H9 (cell line): ENCODE measurements around the gene CDYL2. TPM values are rescaled to one million over a fixed set of nuclear protein-coding genes. Genes with fewer than 3 reads are reported as not detected.

Source experiments
- DNase-seq: peaks from one replicate; pipeline ENCODE4 v3.0.0-alpha.2; 2017
- H2AFZ ChIP-seq: one replicate; pipeline ENCODE4 v1.6.1; 2013; ENCODE audit warnings: mild to moderate bottlenecking, low read length, control low read depth, moderate library complexity
- H2AK5ac ChIP-seq: 2 replicates; pipeline ENCODE4 v1.6.1; 2013; ENCODE audit warnings: low read length, control low read depth, mixed read lengths; ENCODE audit not compliant: insufficient read length
- H2BK120ac ChIP-seq: one replicate; pipeline ENCODE4 v1.6.1; 2013; ENCODE audit warnings: low read depth, mild to moderate bottlenecking, low read length, control low read depth, inconsistent platforms; ENCODE audit not compliant: poor library complexity, severe bottlenecking
- H2BK12ac ChIP-seq: 2 replicates; pipeline ENCODE4 v1.6.1; 2013; ENCODE audit warnings: low read length, control low read depth, mixed read lengths, low read depth; ENCODE audit not compliant: insufficient read length
- H2BK15ac ChIP-seq: 2 replicates; pipeline ENCODE4 v1.6.1; 2013; ENCODE audit warnings: low read depth, low read length, control low read depth
- H2BK20ac ChIP-seq: one replicate; pipeline ENCODE4 v1.6.1; 2013; ENCODE audit warnings: low read depth, mild to moderate bottlenecking, low read length, control low read depth, inconsistent platforms; ENCODE audit not compliant: poor library complexity, severe bottlenecking
- H2BK5ac ChIP-seq: 2 replicates; pipeline ENCODE4 v1.6.1; 2013; ENCODE audit warnings: low read length, control low read depth, mixed read lengths; ENCODE audit not compliant: insufficient read length
- H3K14ac ChIP-seq: 2 replicates; pipeline ENCODE4 v1.6.1; 2013; ENCODE audit warnings: low read length, control low read depth; ENCODE audit not compliant: insufficient read depth
- H3K18ac ChIP-seq: 2 replicates; pipeline ENCODE4 v1.6.1; 2013; ENCODE audit warnings: low read depth, mild to moderate bottlenecking, mixed read lengths, low read length, control low read depth; ENCODE audit not compliant: insufficient read length
- H3K23ac ChIP-seq: 2 replicates; pipeline ENCODE4 v1.6.1; 2013; ENCODE audit warnings: low read length, control low read depth, mixed read lengths, low read depth; ENCODE audit not compliant: insufficient read length
- H3K23me2 ChIP-seq: 2 replicates; pipeline ENCODE4 v1.6.1; 2013; ENCODE audit warnings: low read depth, mild to moderate bottlenecking, mixed read lengths, low read length, control low read depth; ENCODE audit not compliant: insufficient read length, poor library complexity, severe bottlenecking
- H3K27ac ChIP-seq: 2 replicates; pipeline ENCODE4 v1.5.1; 2013; ENCODE audit warnings: low read length, control low read depth, mixed read lengths, low read depth; ENCODE audit not compliant: insufficient read length
- H3K27me3 ChIP-seq: 2 replicates; pipeline ENCODE4 v1.6.1; 2013; ENCODE audit warnings: low read length, control low read depth, inconsistent platforms; ENCODE audit not compliant: insufficient read depth
- H3K4ac ChIP-seq: 2 replicates; pipeline ENCODE4 v1.6.1; 2013; ENCODE audit warnings: low read depth, mild to moderate bottlenecking, control low read depth, inconsistent platforms, low read length, moderate library complexity
- H3K4me1 ChIP-seq: 2 replicates; pipeline ENCODE4 v1.6.1; 2013; ENCODE audit warnings: low read length, control low read depth, inconsistent platforms; ENCODE audit not compliant: insufficient read depth
- H3K4me2 ChIP-seq: 2 replicates; pipeline ENCODE4 v1.6.1; 2013; ENCODE audit warnings: low read length, control low read depth, mixed read lengths; ENCODE audit not compliant: insufficient read length, insufficient read depth
- H3K56ac ChIP-seq: 2 replicates; pipeline ENCODE4 v1.6.1; 2013; ENCODE audit warnings: low read depth, mild to moderate bottlenecking, mixed read lengths, low read length, control low read depth; ENCODE audit not compliant: insufficient read length
- H3K79me1 ChIP-seq: 2 replicates; pipeline ENCODE4 v1.6.1; 2013; ENCODE audit warnings: low read depth, mild to moderate bottlenecking, moderate library complexity, low read length, control low read depth, inconsistent platforms; ENCODE audit not compliant: insufficient read depth, poor library complexity, severe bottlenecking
- H3K79me2 ChIP-seq: 2 replicates; pipeline ENCODE4 v1.6.1; 2013; ENCODE audit warnings: low read length, control low read depth, inconsistent platforms; ENCODE audit not compliant: insufficient read depth
- H3K9ac ChIP-seq: 2 replicates; pipeline ENCODE4 v1.6.1; 2013; ENCODE audit warnings: low read length, control low read depth, mixed read lengths; ENCODE audit not compliant: insufficient read length; ENCODE audit errors: extremely low read depth
- H3K9me3 ChIP-seq: one replicate; pipeline ENCODE4 v1.6.1; 2013; ENCODE audit warnings: low read depth, low read length, inconsistent platforms; ENCODE audit not compliant: control insufficient read depth
- H3T11ph ChIP-seq: one replicate; pipeline ENCODE4 v1.6.1; 2013; ENCODE audit warnings: mild to moderate bottlenecking, low read length, control low read depth, inconsistent platforms
- H4K20me1 ChIP-seq: one replicate; pipeline ENCODE4 v1.6.1; 2013; ENCODE audit not compliant: control insufficient read depth, insufficient read length, insufficient read depth
- H4K5ac ChIP-seq: 2 replicates; pipeline ENCODE4 v1.6.1; 2013; ENCODE audit warnings: low read depth, mild to moderate bottlenecking, mixed read lengths, low read length, control low read depth; ENCODE audit not compliant: insufficient read length
- H4K8ac ChIP-seq: replicated peaks from 2 replicates; pipeline ENCODE4 v1.6.1; 2013; ENCODE audit warnings: low read length, control low read depth, mixed read lengths, low read depth; ENCODE audit not compliant: insufficient read length
- H4K91ac ChIP-seq: 2 replicates; pipeline ENCODE4 v1.6.1; 2013; ENCODE audit warnings: low read depth, mild to moderate bottlenecking, moderate library complexity, mixed read lengths, low read length, control low read depth; ENCODE audit not compliant: insufficient read length
- H3K27ac Mint-ChIP-seq, 3 experiments: 2 replicates in 2 of 3; 3 replicates in 1 of 3; pipeline ENCODE4 v1.8.0; 2020 to 2021; ENCODE audit warnings: mixed read lengths in 3 of 3, mild to moderate bottlenecking in 1 of 3, moderate library complexity in 1 of 3
- H3K27me3 Mint-ChIP-seq: 2 replicates; pipeline ENCODE4 v1.8.0; 2021; ENCODE audit warnings: low read depth, mild to moderate bottlenecking, moderate library complexity, mixed read lengths
- H3K36me3 Mint-ChIP-seq, 3 experiments: 2 replicates in 2 of 3; 3 replicates in 1 of 3; pipeline ENCODE4 v1.8.0; 2020 to 2021; ENCODE audit warnings: low read depth in 3 of 3, mixed read lengths in 3 of 3; ENCODE audit not compliant: insufficient read depth in 1 of 3
- H3K4me1 Mint-ChIP-seq, 2 experiments: 2 replicates each; pipeline ENCODE4 v1.8.0; 2020; ENCODE audit warnings: mixed read lengths in 2 of 2
- H3K4me3 Mint-ChIP-seq, 2 experiments: 2 replicates in 1 of 2; 3 replicates in 1 of 2; pipeline ENCODE4 v1.8.0; 2020 to 2021; ENCODE audit warnings: mild to moderate bottlenecking in 2 of 2, mixed read lengths in 2 of 2, moderate library complexity in 1 of 2
- H3K9me3 Mint-ChIP-seq, 2 experiments: 2 replicates in 1 of 2; 3 replicates in 1 of 2; pipeline ENCODE4 v1.8.0; 2020; ENCODE audit warnings: mild to moderate bottlenecking in 2 of 2, mixed read lengths in 2 of 2, moderate library complexity in 1 of 2
- WGBS: extraction: QIAGEN DNeasy Blood & Tissue Kit; methylation state at CpG from one replicate; pipeline ENCODE4 v1.1.7; 2013; ENCODE audit warnings: missing lambda C conversion rate, low lambda C conversion rate, mixed read lengths; ENCODE audit not compliant: insufficient read length; ENCODE audit errors: extremely low coverage; 5-methylcytosine and 5-hydroxymethylcytosine counted together
- total RNA-seq: library from RNA; stranded (reverse); gene quantifications from 2 replicates; pipeline ENCODE4 v1.2.1, GENCODE V29; 2021
- TF ChIP-seq, protein P1 (sequence below): fragments of 200-600 bp; sonication (generic); conservative IDR thresholded peaks from 3 replicates; pipeline ENCODE4 v1.8.0; 2021; ENCODE audit warnings: antibody characterized with exemption, mild to moderate bottlenecking

CDYL2 gene
- total RNA-seq, 1 experiment from 2014 or later, result 4.2 TPM

DNA sequence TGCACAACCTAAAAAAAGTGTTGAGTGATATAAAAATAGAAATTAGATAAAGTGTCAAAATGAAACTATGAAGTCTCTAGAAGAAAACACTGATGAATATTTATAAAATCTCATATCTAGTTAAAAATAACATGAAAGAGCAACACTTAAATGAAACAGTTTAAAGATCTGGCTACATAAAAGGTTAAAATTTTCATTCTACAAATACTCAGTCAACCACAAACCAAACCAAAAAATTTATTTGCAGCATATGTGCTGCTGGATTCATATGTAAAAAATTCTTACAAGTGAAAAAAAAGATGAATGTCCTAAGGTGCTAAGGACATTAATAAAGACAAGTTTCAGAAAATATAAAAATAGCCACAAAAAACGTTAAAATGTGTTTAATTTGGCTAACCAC lies 22.6 kb upstream of the CDYL2 start:
- Histone ChIP-seq H4K8ac (no peak overlapping the region), H3K27me3 (no peaks in the 10 kb centered on the region), H3K14ac (no peak overlapping the region), H2BK120ac (no peak overlapping the region), H2BK15ac (no peak overlapping the region), H3K18ac (no peak overlapping the region), H4K5ac (no peak overlapping the region), H3K4me2 (no peak overlapping the region), H2BK12ac (no peak overlapping the region), H2BK5ac (no peak overlapping the region), H4K91ac (no peak overlapping the region), H3K79me1 (no peaks in the 10 kb centered on the region), H2AFZ (no peak overlapping the region), H3K27ac (no peak overlapping the region), H4K20me1 (no peaks in the 10 kb centered on the region), H3K79me2 (no peaks in the 10 kb centered on the region), H3K56ac (no peak overlapping the region), H2BK20ac (no peak overlapping the region), H3K23ac (no peak overlapping the region), H3T11ph (no peak overlapping the region), H3K9me3 (no peaks in the 10 kb centered on the region), H3K4ac (no peak overlapping the region), H3K23me2 (no peaks in the 10 kb centered on the region), H3K4me1 (no peaks in the 10 kb centered on the region), H2AK5ac (no peak overlapping the region), H3K9ac (no peak overlapping the region)
- Mint-ChIP-seq H3K27me3 (peaks cover 17% of the 10 kb centered on the region), H3K4me3 (no peak overlapping the region), H3K27ac (no peak overlapping the region), H3K4me1 (no peaks in the 10 kb centered on the region), H3K9me3 (no peaks in the 10 kb centered on the region; a peak in 1 of 5 replicates), H3K36me3 (no peaks in the 10 kb centered on the region)
- no CpG with 5 or more reads among the region's 1 CpG for WGBS
- TF ChIP-seq, protein P1, sequence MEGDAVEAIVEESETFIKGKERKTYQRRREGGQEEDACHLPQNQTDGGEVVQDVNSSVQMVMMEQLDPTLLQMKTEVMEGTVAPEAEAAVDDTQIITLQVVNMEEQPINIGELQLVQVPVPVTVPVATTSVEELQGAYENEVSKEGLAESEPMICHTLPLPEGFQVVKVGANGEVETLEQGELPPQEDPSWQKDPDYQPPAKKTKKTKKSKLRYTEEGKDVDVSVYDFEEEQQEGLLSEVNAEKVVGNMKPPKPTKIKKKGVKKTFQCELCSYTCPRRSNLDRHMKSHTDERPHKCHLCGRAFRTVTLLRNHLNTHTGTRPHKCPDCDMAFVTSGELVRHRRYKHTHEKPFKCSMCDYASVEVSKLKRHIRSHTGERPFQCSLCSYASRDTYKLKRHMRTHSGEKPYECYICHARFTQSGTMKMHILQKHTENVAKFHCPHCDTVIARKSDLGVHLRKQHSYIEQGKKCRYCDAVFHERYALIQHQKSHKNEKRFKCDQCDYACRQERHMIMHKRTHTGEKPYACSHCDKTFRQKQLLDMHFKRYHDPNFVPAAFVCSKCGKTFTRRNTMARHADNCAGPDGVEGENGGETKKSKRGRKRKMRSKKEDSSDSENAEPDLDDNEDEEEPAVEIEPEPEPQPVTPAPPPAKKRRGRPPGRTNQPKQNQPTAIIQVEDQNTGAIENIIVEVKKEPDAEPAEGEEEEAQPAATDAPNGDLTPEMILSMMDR, result no peak
- DNase-seq, result no peak
